ENCODE results near the gene NRG2. TPM values are rescaled to one million over a fixed set of nuclear protein-coding genes. Genes with fewer than 3 reads are reported as not detected.

The NRG2 gene
- total RNA-seq: 0.41 TPM

DNA sequence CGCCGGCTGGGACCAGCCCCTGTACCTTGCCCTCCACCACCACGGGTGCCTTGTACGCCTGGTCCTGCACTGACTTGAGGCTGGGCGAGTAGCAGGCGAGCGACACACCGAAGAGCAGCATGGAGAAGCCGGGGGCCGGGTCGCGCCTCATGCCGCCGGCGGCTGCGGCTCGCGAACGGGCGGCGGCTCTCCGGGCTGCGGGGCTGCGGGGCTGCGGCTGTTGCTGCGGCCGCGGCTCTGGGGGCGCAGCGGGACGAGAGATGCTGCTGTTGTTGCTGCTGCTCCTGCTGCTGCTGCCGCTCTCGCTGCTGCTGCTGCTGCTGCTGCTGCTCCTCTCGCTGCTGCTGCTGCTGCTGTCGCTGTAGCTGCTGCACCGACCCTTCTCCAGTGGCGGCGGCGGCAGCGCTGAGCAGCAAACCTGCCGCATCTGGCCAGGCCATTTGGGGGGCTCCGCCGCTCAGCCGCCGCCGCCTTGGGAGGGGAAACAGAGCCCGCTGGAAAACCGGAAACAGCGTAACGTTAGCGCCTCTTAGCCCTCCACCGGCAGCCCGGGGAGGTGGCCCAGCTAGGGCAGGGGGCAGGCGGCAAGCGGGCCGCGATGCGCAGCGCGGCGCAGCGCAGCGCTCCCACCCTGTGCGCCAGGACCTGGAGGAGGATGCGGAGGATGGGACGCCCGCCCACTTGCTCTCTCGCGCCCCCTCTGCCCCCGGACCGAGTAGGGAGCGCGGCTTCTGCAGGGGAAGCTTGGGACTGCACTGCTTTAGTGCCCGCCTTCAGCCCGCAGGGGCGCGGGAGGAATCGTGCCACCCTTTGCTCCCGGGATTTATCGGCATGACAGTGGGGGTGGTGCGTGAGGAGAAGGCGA, at the start of gene NRG2:
Gene NRG2, minus strand, starts transcription at position 657 of the 865 bp plus-strand sequence.
- DNase-seq: peak; percentile 72

DNA sequence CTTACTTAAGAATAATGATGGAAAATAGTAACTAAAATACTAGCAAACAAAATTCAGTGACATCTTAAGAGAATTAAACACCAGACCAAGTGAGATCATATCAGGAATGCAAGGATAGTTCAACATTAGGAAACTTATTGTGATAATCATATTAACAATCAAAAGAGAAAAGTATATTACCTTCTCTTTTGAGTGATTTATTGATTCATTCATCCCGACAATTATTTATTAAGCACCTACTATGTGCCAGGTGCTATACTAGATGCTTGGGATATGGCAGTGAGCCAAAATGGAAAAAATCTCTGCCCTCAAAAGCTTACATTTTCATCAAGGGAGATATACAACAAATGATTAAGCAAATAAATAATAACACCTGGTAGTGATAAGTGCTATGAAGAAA, 47.2 kb upstream of the NRG2 start:
- no peak for DNase-seq

DNA sequence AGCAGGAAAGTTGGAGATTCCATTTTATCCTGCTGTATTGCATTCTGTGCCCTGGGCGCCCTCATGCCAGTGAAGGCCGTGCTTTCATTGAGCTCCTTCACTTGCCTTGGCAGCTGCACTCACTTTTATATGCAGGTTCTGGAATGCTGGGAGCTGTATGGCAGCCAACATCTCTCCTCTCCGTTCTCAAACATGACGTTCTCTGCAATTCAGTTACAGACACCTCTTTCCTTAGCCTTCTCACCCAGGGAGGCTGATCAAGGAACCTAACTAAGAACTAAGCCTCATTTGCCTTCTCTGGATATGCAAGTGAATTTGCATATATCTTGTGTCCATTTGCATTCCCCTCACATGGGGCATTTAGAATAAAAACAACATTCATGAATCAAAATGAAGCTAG, 41.4 kb upstream of the NRG2 start:
- DNase-seq: no peak

DNA sequence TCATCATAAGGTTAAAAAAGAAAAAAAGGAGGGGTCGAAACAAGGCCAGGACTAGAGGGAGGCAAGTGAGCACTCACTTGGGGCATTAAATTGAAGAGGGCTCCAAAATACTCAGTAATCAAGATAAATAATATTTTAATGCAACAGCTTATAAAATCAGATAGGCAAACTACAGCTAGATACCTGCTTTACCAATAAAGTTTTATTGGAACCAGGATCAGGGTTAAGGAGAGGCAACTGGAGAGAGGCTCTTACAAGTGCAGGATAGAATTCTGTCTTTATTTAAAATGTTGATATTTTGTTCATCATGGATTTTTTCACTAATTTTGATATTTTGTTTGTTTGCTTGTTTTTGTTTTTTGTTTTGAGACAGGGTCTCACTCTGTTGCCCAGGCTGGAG, 40.6 kb upstream of the NRG2 start:
- no peak for DNase-seq

DNA sequence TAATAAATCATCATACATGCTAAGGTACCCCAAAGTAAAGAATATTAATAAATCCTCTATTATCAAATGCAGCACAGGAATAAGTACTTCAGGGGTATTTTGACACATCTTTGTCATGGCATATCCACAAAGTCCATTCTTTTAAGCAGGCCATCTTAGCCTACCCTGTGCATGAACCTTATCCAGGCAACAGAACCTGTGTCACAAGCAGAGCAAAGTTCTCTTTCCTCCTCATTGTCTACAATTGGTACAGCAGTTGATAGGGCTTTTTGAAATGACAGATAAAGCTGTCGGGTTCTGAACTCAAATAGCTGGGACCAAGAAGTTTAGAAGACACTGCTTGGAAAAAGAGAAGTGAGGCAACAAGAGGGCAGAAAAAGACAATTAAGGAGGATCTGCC, 40.0 kb upstream of the NRG2 start:
- no peak for DNase-seq

DNA sequence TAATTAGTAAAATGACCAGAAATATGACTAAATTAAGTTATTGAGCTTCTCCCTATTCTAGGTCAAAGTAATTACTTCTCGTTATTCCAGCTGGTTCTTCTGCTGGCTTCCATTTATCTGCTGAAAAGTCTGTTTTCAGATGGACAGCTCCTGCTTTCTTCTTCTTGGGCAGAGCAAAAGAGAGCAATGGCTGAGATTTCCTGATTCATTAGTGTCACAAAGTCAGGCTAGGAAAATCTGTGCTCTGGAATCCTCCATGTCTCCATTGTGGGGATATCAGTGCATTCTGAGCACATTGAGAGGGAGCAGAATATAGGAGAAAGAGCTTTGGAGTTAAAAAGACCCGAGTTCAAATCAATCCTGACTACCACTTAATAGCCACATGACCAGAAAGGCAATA, 33.7 kb upstream of the NRG2 start:
- no peak for DNase-seq

DNA sequence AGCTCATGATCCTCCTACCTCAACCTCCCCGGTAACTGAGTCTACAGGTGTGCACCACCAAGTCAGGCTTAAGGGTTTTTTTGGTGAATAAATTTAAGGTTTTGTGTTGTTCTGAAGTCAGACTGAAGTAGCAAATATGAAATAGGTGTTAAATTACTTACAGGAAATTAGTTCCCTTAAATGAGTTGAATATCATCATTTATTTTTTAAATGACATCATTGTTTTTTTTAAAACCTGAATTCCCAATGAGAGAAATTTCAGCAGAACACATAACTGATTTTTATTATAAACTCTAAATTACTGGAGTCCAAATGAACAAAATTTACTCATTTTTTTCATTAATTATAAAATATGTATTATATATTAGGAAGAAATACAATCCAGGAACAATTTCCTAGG, 33.0 kb upstream of the NRG2 start:
- no peak for DNase-seq

DNA sequence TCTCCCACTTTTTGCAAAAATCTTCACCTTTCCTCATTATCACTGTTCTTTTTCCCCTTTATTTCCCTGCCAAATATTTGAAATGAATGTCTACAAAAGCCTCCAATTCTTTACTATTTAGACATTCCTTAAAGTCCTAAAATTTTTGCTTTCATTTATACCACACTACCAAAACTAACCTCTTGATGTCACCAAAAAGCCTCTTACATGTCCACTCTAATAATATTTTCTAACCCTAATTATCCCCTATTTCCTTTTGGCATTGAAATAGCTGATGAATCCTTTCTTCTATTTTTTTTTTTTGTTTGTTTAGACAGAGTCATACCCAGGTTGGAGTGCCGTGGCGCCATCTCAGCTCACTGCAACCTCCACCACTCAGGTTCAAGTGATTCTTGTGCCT, 32.3 kb upstream of the NRG2 start:
- no peak for DNase-seq

DNA sequence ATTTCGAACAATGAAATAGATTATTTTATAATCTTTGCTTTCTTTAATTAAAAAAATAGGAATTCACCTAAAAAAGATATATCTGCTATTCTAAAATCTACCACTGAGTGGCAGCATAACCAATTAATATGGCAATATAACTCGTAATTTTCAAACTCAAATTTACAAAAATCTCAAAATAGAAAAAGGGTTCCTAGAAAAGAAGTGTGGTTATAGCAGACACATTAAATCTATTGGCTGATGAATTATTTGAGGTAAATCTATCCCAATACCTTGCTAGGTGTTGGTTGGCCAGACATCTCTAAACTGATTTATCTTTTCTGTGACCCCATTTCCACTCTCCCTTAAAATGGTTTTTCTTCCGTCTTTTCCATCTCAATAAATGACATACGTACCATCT, 30.2 kb upstream of the NRG2 start:
- DNase-seq: peak; percentile 43

DNA sequence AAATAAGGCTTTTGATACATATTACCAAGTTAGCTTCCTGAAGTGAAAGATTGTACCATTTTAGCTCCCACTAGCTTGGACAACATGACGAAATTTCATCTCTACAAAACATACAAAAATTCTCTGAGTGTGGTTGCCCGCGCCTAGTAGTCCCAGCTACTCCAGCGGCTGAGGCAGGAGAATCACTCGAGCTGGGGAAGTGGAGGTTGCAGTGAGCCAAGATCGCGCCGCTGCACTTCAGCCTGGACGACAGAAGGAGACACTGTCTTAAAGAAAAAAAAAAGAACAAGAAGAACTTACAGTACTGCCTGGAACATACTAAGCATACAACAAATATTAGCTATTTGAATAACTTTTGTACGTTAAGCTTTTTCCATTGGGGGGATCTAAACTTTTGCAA, 29.7 kb upstream of the NRG2 start:
- no peak for DNase-seq

DNA sequence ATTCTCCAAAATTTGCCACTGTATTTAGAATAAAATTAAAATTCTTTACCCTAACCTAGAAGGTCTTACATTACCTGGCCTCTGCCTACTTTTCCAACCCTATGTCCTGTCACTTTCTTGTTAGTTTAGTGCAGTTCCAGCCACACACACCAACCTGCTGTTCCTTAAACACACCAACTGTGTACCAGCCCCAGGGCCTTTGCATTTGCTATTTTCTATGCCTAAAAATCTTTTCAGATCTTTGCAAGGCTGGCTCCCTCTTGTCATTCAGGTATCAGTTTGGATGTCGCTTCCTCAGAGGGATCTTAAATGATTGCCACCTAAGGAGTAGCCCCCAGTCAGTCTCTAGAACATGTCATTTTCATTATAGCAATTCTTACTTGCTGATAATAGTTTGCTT, 17.7 kb upstream of the NRG2 start:
- no peak for DNase-seq

DNA sequence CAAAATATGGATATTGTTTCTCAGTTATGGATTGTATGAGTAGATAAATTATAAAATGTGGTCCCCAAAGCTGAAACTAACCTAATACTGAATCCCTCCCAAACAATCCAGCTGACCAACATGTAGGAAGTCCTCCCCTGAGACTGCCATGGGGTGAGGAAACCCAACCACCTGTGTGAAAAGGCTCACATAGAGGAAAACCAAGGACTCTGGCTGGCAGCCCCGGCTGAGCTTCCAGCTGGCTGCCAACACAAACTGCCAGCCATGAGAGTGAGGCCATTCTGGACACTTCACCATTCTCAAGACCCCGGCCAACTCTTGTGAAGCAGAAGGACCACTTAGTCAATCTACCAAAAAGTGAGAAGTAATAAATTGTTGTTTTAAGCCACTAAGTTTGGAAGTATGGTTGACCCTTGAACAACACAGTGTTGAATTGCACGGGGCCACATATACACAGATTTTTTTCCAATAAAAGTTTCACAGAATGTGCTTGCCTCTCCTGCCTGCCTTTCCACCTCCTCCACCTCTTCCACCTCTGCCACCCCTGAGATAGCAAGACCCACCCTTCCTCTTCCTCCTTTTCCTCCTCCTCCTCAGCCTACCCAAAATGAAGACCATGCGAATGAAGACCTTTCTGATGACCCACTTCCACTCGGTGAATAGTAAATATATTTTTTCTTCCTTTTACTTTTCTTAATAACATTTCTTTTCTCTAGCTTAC, 15.3 kb upstream of the NRG2 start:
- DNase-seq: no peak

DNA sequence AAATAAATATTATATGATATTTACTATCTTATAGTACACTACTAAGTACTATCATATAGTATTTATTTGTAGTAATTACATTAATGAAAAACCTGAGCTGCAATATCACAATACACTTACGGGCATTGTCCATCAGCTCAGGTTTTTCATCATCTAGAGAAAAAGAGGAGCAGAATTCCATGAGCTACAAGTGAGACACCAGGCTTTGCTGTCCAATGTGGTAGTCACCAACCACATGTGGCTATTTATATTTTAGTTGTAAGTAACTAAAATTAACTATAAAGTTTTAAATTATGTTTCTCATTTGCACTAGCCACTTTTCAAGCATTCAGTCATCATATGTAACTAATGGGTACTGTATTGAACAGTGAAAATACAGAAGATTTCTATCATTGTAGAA, 13.8 kb upstream of the NRG2 start:
- DNase-seq: no peak

DNA sequence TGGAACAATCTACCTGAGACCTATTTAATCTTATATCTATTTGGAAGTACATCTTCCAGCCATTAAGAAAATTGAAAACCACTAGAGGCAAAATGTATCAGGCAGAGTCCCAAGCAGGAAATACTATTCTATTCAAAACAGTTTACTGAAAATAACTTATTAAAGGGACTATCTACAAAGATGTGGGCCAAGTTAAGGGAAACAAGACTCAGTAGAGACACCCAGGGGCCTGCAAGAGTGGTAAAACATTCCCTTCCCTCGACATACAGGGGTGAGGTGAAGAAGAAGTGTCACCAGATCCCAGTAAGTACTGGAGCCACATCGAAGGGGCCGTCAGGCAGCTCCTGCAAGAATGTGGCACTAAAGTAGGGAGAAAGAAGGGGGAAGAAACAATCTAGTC, 12.1 kb upstream of the NRG2 start:
- no peak for DNase-seq

DNA sequence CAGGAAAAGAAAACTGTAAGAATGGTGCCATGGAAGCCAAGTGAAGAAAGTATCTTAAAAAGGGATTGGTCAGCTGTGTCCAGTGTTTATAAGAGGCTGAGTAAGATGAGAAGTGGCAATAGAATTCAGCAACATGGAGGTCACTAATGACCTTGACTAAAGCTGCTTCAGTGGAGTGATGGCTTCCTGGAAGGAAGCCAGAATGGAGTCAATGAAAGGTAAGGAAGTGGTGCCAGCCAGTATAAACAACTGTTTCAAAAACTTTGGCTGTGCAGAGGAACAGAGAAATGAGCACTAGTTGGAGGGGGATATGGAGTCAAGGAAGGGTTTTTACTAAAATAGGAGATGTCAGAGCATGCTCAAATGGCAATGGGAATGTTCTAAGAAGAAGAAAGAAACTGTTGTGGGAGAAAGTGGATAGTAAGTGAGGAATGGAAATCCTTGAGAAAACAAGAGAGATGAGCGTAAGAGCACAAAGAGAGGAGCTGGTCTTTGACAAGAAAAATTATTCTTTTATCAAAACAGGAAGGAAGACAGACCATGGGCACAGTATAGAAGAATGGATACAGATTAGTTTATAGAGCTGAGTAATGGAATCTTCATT, 11.1 kb upstream of the NRG2 start:
- DNase-seq: no peak

DNA sequence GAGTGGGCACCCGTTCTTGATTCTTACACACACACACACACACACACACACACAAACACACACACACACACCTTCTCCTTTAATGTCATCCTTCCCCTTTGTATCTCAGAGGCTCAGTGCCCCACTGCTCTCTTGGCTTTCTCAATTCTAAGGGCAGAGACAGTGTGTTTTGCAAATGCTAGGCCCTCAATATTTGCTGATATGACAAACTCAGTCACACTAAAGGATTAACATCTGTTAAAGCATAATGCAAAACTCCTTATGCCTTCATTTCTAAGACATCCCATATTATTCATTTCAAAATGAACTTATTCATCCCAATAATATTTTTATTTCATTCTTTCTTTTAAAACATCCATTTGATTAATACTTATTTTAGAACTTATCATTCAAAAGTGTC, 8.9 kb upstream of the NRG2 start:
- no peak for DNase-seq

DNA sequence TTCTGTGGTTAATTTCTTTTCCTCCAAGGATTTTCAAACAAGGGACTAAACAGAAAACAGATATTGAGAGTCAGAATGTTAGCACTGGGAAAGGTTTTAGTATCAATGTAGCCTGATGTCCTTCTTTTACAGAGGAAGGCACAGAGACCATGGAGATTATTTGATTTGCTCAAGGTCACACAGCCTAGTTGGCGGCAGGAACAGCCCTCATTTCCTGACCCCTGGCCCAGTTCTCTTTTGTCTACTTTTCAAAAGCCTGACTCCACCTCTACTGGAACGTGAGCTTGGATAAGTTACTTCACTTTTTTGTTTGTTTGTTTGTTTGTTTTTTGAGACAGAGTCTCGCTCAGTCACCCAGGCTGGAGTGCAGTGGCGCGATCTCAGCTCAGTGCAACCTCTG, 6.6 kb upstream of the NRG2 start:
- DNase-seq: no peak

DNA sequence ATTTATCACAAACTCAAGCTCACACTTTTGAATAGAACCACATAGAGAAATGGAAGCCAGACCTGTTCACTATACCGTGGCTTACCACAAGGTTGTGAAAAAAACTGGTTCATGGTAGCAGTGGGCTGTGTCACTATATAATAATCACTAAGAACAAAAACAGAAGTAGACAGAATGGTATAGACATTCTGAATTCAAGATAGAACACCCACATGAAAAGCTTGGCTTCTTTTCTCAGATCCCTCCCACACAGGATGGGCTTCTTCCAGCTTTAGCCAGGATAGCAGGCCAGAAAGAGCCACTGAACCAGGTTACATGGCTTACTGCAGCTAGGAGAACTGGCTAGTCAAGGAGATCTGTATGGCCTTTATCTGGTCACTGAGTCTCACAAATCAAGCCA, 6.1 kb upstream of the NRG2 start:
- no peak for DNase-seq

DNA sequence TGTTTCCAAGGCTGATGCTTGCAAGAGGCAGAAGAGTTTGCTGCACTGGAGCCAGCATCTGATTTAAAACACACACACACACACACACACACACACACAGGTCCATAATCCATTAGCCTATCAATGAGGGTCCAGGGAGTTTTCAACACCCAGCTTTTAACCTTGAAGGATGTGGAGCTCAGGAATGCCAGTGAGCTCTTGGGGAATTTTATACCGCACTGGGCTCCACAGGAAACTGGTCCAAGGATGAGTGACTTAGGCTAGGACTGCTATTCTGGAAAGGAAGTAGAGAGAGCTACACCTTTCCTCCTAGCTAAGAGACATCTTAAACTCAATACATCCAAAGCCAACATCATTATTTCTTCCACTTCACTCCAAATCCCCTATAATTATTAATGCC, 942 bp upstream of the NRG2 start:
- no peak for DNase-seq

DNA sequence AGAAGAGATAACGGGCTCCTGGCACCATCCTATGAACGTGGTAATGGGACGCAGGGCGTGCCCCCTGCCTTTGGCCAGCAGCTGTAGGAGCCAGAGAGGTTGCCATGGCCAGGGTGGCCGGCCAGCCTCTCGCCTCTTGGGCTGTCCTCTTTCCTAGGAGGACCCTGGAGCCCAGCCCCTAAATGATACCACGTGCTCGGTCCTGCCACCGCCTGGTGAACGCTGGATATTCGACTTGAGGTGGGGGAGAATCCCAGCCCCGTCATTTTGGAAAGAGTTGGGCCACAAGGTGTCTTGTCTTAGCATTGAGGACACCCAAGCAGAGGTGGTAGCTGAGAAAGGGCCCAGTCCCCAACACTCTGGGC, 391 bp upstream of the NRG2 start:
- peak; percentile 15 for DNase-seq

DNA sequence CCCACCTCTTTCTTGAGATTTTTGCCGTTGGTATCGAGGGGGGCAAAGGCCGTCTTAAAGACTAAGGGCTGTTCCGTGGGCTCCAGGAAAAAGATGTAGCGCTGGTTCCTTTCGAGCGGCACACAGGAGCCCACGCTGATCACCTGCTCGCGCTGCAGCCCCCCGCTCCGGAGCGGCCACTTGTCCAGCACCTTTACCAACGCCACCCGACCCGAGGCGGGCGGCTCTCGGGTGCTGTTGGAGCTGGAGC, 781 bp downstream of the NRG2 start:
- no peak for DNase-seq

DNA sequence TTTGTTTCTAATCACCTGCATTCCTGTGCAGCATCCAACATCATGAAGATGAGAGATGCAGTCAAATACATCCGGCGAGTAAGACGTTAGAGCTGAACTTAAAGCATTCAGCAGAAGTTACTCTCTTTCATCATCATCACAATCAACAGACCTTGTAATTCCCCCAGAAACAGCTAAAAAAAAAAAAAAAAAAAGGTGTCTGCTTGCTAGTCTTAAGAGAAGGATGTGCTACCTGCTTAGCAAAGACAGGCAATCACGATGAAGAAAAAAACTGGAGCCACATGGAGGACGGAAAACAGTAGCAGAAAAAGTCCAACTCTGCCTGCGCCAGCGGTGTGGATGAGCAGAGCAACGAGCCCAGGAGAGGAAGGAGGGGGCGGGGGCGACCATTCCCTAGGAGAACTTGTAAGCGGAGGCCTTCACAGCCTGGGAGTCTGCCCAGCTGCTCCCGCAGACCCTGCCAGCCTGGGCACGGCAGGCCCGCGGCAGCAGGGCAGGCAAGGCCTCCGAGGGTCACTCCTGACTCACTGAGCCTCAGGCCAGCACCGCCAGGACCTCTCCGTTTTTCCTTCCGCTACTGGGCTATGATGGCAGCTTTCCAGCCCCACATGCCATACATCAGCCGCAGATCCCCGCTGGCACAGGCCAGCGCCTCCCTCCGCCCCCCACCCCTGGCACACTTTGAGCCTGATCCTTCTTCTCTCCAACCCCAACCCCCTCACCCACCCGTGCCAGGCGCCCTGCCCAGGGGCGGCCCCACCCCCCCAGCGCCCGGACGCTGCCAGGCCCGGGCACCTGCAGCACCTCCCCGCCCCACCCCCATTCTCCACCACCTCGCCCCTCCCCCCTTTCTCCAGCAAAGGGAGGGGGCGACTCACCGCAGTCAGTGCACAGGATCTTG, 1.4 kb downstream of the NRG2 start:
- DNase-seq: peak; percentile 45

DNA sequence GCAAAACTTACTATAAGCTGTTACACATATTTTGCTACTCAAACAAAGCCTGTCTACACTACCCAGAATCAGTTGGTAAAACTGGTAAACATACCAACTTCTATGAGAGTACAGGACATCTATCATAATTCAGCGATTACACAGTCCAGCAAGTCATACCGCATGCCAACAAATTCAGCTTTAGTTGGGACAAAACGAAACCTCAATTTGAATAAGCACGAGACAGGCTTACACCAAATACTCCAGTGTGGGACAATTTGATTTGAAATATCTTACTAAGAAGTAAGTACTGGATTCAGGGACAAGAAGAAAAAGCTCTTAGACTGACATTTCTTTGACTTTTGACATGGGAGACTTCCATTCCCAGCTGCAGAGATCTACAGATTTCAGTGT, 2.0 kb downstream of the NRG2 start:
- no peak for DNase-seq
